ENCODE measurements around the gene ACBD4.

The ACBD4 gene

GRCh38 chr17:45114117-45114932 lies 21.2 kb upstream of the ACBD4 start:
- no peak for DNase-seq (ENCODE audit: low read depth, low spot score)
- H3K4me3 ChIP-seq (ENCODE audit: low read depth, low read length) = no peak overlapping the region
- in situ Hi-C loops (cut with HindIII; ENCODE audit: low sequenced_read_pairs) = no loop called here
- TF ChIP-seq CTCF (IDR thresholded peaks at IDR 0.05; ENCODE audit: low read depth, low read length) = no peak

GRCh38 chr17:45115015-45115625 lies 20.4 kb upstream of the ACBD4 start:
- H3K4me3 ChIP-seq (ENCODE audit: low read depth, low read length) = no peak overlapping the region
- DNase-seq (ENCODE audit: low read depth, low spot score) = no peak
- in situ Hi-C loops (cut with HindIII; ENCODE audit: low sequenced_read_pairs) = no loop called here
- no peak for TF ChIP-seq CTCF (IDR thresholded peaks at IDR 0.05; ENCODE audit: low read depth, low read length)

- no peak for TF ChIP-seq CTCF (IDR thresholded peaks at IDR 0.05; ENCODE audit: low read depth, low read length)
- DNase-seq (ENCODE audit: low read depth, low spot score) = peak; percentile 22
- in situ Hi-C loops (cut with HindIII; ENCODE audit: low sequenced_read_pairs) = no loop called here
- H3K4me3 ChIP-seq (ENCODE audit: low read depth, low read length) = no peak overlapping the region
These were observed 19.6 kb upstream of the ACBD4 start for GRCh38 chr17:45115871-45116270.

- in situ Hi-C loops (cut with HindIII; ENCODE audit: low sequenced_read_pairs) = no loop called here
- H3K4me3 ChIP-seq (ENCODE audit: low read depth, low read length) = no peak overlapping the region
- no peak for DNase-seq (ENCODE audit: low read depth, low spot score)
- no peak for TF ChIP-seq CTCF (IDR thresholded peaks at IDR 0.05; ENCODE audit: low read depth, low read length)
These were observed 19.0 kb upstream of the ACBD4 start for GRCh38 chr17:45116434-45117016.

- in situ Hi-C loops (cut with HindIII; ENCODE audit: low sequenced_read_pairs) = no loop called here
- no peak for TF ChIP-seq CTCF (IDR thresholded peaks at IDR 0.05; ENCODE audit: low read depth, low read length)
- no peak overlapping the region for H3K4me3 ChIP-seq (ENCODE audit: low read depth, low read length)
- no peak for DNase-seq (ENCODE audit: low read depth, low spot score)
These were observed 18.2 kb upstream of the ACBD4 start for GRCh38 chr17:45117334-45117733.

- in situ Hi-C loops (cut with HindIII; ENCODE audit: low sequenced_read_pairs) = no loop called here
- DNase-seq (ENCODE audit: low read depth, low spot score) = no peak
- no peak overlapping the region for H3K4me3 ChIP-seq (ENCODE audit: low read depth, low read length)
- no peak for TF ChIP-seq CTCF (IDR thresholded peaks at IDR 0.05; ENCODE audit: low read depth, low read length)
These were observed 17.4 kb upstream of the ACBD4 start for GRCh38 chr17:45117848-45118646.
